Breast epithelium (tissue), 4 donors: ENCODE data around the gene SETD1A. TPM values are rescaled to one million over a fixed set of nuclear protein-coding genes. Genes with fewer than 3 reads are reported as not detected.
"Not testable (repeated sequence)": the region's sequence is repeated elsewhere in the genome, so short reads cannot be mapped to it uniquely, and the experiment has no call there.

ENCODE experiments used
- DNase-seq, 2 donors: peaks; one replicate each; pipeline ENCODE4 v3.0.0-alpha.2; 2019; ENCODE audit warnings: low spot score in 2 of 2
- H3K27ac ChIP-seq, 2 donors: fragments of 200-600 bp; sonication (generic) in 1 of 2; one replicate each; pipeline ENCODE4 v1.5.1; 2016 to 2019; ENCODE audit warnings: mild to moderate bottlenecking in 1 of 2
- H3K27me3 ChIP-seq, 2 donors: fragments of 200-600 bp; sonication (generic) in 1 of 2; one replicate each; pipeline versions ENCODE4 v1.5.1 to v1.6.0; 2017 to 2019; ENCODE audit warnings: control low read depth in 1 of 2, mild to moderate bottlenecking in 1 of 2
- H3K36me3 ChIP-seq: fragments of 200-600 bp; one replicate; pipeline ENCODE4 v1.5.1; 2019
- H3K4me1 ChIP-seq, 2 donors: fragments of 200-600 bp; sonication (generic); one replicate each; pipeline ENCODE4 v1.5.1; 2016 to 2019; ENCODE audit warnings: control low read depth in 1 of 2
- H3K4me3 ChIP-seq, 3 donors: fragments of 200-600 bp; sonication (generic); 1 replicate in 2 of 3; 2 replicates in 1 of 3; pipeline ENCODE4 v1.5.1; 2016 to 2019; ENCODE audit warnings: mild to moderate bottlenecking in 3 of 3, moderate library complexity in 2 of 3
- H3K9me3 ChIP-seq, 2 donors: fragments of 200-600 bp; sonication (generic) in 1 of 2; one replicate each; pipeline ENCODE4 v1.5.1; 2016 to 2019; ENCODE audit warnings: control low read depth in 1 of 2
- POLR2A ChIP-seq: fragments of 450-650 bp; IDR thresholded peaks from one replicate; pipeline ENCODE4 v1.6.1; 2016; ENCODE audit warnings: antibody characterized with exemption, mild to moderate bottlenecking, moderate library complexity
- POLR2AphosphoS5 ChIP-seq, 3 donors: sonication (generic); formaldehyde crosslinking; IDR thresholded peaks; one replicate each; pipeline ENCODE4 v1.6.1; 2017; ENCODE audit warnings: antibody characterized with exemption in 3 of 3
- intact Hi-C: fragments of 100-400 bp; cut with DNase I; formaldehyde crosslinking; loops from one replicate; pipeline ENCODE4 v1.15.1; 2023; ENCODE audit warnings: low total_unique reads
- total RNA-seq, 3 donors: library from RNA; depleted of rRNA; stranded (reverse); fragments of >200 nt; gene quantifications; one replicate each; pipeline ENCODE4 v1.1.0, GENCODE V29; 2016
- TF ChIP-seq, protein P1 (sequence below), 3 donors: fragments of 450-650 bp; IDR thresholded peaks; one replicate each; pipeline ENCODE4 v1.5.1; 2016 to 2017; ENCODE audit warnings: antibody characterized with exemption in 3 of 3, mild to moderate bottlenecking in 3 of 3, moderate library complexity in 3 of 3

The SETD1A gene
- total RNA-seq, 3 donors from 2014 or later = 4.8 to 5.6 (median 5.1) TPM

GRCh38 chr16:31016018-31016417 lies 58.5 kb downstream of the SETD1A start:
- DNase-seq = no peak
- intact Hi-C loops = no loop called here
- Histone ChIP-seq H3K27me3 (peaks cover 0 to 4% of the 10 kb centered on the region in 2 donors), H3K4me1 (no peaks in the 10 kb centered on the region), H3K9me3 (no peaks in the 10 kb centered on the region), H3K36me3 (no peaks in the 10 kb centered on the region), H3K27ac (no peak overlapping the region), H3K4me3 (no peak overlapping the region)
- TF ChIP-seq, protein P1, sequence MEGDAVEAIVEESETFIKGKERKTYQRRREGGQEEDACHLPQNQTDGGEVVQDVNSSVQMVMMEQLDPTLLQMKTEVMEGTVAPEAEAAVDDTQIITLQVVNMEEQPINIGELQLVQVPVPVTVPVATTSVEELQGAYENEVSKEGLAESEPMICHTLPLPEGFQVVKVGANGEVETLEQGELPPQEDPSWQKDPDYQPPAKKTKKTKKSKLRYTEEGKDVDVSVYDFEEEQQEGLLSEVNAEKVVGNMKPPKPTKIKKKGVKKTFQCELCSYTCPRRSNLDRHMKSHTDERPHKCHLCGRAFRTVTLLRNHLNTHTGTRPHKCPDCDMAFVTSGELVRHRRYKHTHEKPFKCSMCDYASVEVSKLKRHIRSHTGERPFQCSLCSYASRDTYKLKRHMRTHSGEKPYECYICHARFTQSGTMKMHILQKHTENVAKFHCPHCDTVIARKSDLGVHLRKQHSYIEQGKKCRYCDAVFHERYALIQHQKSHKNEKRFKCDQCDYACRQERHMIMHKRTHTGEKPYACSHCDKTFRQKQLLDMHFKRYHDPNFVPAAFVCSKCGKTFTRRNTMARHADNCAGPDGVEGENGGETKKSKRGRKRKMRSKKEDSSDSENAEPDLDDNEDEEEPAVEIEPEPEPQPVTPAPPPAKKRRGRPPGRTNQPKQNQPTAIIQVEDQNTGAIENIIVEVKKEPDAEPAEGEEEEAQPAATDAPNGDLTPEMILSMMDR (IDR thresholded peaks at IDR 0.05) = no peak
- TF ChIP-seq POLR2A = no peak
- no peak for TF ChIP-seq POLR2AphosphoS5 (IDR thresholded peaks at IDR 0.05)

DNA sequence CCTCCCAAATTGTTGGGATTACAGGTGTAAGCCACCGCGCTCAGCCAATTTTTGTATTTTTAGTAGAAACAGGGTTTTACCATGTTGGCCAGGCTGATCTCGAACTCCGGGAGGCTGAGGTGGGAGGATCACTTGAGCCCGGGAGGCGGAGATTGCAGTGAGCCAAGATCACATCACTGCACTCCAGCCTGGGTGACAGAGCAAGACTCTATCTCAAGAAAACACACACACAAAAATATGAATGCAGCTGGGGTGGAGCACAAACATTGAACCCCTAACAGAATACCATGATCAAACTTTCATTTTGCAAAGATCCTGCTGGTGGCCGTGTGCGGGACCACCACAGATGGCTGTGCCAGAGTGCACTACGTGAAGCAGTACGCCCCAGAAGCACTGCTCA lies 60.2 kb downstream of the SETD1A start:
- H3K4me1 ChIP-seq, DNase-seq, H3K4me3 ChIP-seq, H3K27ac ChIP-seq, intact Hi-C loops, H3K27me3 ChIP-seq, H3K36me3 ChIP-seq, H3K9me3 ChIP-seq: not testable (repeated sequence)

GRCh38 chr16:31020536-31020935 lies 63.0 kb downstream of the SETD1A start:
- Histone ChIP-seq H3K9me3 (no peaks in the 10 kb centered on the region), H3K4me1 (no peaks in the 10 kb centered on the region), H3K27me3 (no peaks in the 10 kb centered on the region), H3K4me3 (no peak overlapping the region), H3K36me3 (no peaks in the 10 kb centered on the region), H3K27ac (no peak overlapping the region)
- intact Hi-C loops = no loop called here
- DNase-seq = no peak
- TF ChIP-seq POLR2AphosphoS5 (IDR thresholded peaks at IDR 0.05) (no peak), POLR2A (no peak)
- TF ChIP-seq, protein P1 (IDR thresholded peaks at IDR 0.05) = no peak

DNA sequence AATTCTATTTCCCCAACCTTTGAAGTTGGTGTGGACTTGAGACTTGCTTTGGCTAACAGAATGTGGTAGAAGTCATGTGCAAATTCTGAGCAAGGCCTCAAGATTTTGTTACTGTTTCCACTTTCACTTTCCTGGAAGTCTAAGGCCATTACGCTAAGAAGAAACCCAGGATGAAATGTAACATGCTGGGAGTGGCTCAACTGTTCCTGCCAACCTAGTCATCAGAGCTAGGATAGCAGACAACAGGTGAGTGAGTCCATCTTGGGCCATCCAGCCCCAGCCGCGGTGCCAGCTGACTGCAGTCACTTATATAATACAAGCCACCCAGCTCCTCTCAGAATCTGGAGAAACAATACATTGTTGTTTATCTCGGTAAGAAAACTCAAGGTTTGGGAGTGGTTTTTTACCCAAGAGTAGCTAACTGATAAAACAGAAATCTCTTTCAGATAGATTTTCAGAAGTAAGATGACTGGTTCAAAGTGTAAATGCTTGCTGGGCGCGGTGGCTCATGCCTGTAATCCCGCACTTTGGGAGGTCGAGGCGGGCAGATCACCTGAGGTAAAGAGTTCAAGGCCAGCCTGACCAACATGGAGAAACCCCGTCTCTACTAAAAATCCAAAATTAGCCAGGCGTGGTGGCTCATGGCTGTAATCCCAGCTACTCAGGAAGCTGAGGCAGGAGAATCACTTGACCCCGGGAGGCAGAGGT lies 65.1 kb downstream of the SETD1A start:
- Histone ChIP-seq H3K9me3 (no peaks in the 10 kb centered on the region), H3K27me3 (no peaks in the 10 kb centered on the region), H3K4me3 (no peak overlapping the region), H3K27ac (no peak overlapping the region), H3K36me3 (no peaks in the 10 kb centered on the region), H3K4me1 (no peaks in the 10 kb centered on the region)
- intact Hi-C loops = no loop called here
- TF ChIP-seq, protein P1 (IDR thresholded peaks at IDR 0.05) = no peak
- TF ChIP-seq POLR2AphosphoS5 (IDR thresholded peaks at IDR 0.05) (no peak), POLR2A (no peak)
- DNase-seq = no peak

GRCh38 chr16:31023252-31023602 lies 65.7 kb downstream of the SETD1A start:
- no peaks in the 10 kb centered on the region for H3K9me3 ChIP-seq
- intact Hi-C loops = no loop called here
- no peaks in the 10 kb centered on the region for H3K36me3 ChIP-seq
- H3K27me3 ChIP-seq = no peaks in the 10 kb centered on the region
- no peak for DNase-seq
- H3K27ac ChIP-seq = no peak overlapping the region
- TF ChIP-seq POLR2AphosphoS5 (IDR thresholded peaks at IDR 0.05) = no peak
- H3K4me3 ChIP-seq = no peak overlapping the region
- H3K4me1 ChIP-seq = no peaks in the 10 kb centered on the region

- TF ChIP-seq POLR2A = no peak
- TF ChIP-seq, protein P1 (IDR thresholded peaks at IDR 0.05) = no peak
- no peak for TF ChIP-seq POLR2AphosphoS5 (IDR thresholded peaks at IDR 0.05)
- H3K27ac ChIP-seq = no peak overlapping the region
- DNase-seq = no peak
- no peaks in the 10 kb centered on the region for H3K27me3 ChIP-seq
- intact Hi-C loops = no loop called here
- no peak overlapping the region for H3K4me3 ChIP-seq
- H3K36me3 ChIP-seq = no peaks in the 10 kb centered on the region
- no peaks in the 10 kb centered on the region for H3K4me1 ChIP-seq
- H3K9me3 ChIP-seq = no peaks in the 10 kb centered on the region
Measured at GRCh38 chr16:31023627-31024226, 66.2 kb downstream of the SETD1A start.
